ENCODE measurements around the gene UBAP2L. TPM values are rescaled to one million over a fixed set of nuclear protein-coding genes. Genes with fewer than 3 reads are reported as not detected.

The UBAP2L gene
- total RNA-seq, 2 experiments from 2014 or later = 183 to 195 TPM

DNA sequence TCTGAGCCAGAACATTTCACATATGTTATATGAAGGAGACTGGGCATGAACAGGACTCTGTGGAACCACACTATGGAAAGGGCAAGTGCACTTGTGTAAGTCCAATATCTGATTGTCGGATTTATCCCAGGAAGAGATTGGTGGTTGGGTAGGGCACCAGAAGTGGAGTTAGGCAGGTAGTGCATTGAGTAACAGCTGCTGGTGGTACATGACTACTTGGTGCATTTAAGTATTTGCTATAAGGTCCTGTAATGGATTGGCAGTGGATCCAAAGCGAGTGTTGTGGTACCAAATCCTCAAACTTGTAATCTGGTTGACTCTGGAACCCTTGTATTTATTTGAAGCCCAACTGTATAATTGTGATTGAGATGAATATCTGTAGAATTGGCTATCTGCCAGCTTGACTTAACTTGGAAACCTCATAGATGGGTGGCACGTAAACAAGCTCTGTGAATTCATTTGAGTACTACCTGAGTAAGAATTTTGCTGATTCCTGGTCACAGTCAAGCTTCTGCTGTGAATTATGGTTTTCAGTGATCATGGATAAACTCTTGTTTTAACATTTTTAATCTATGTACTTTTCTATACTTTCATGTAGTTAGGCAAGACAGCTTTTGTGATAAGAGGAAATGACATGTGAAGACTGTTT is 21.1 kb downstream of the UBAP2L start:
- no peaks in the 10 kb centered on the region for H3K9me3 Mint-ChIP-seq
- ChIA-PET POLR2A (interaction anchor here (1.5 kb wide), 1 partner anchor 19 kb away, joined by 5 read pairs; no protein-coding TSS in a partner anchor), CTCF (interaction anchor here (0.6 to 1.1 kb wide), 3 partner anchors 19 to 57 kb away, joined by 3 read pairs; partner anchors contain the start of gene HAX1)
- intact Hi-C loops (cut with micrococcal nuclease) = no loop called here
- H3K4me3 Mint-ChIP-seq = no peak overlapping the region
- H3K4me1 Mint-ChIP-seq (ENCODE audit: low read depth) = peaks cover 32% of the 10 kb centered on the region
- peaks cover 69% of the 10 kb centered on the region for H3K36me3 Mint-ChIP-seq (ENCODE audit: low read depth)
- no peak for DNase-seq
- no peaks in the 10 kb centered on the region for H3K27me3 Mint-ChIP-seq
- H3K27ac Mint-ChIP-seq = peak overlapping the region; percentile 56
- no peak for ATAC-seq
- TF ChIP-seq, protein P1, sequence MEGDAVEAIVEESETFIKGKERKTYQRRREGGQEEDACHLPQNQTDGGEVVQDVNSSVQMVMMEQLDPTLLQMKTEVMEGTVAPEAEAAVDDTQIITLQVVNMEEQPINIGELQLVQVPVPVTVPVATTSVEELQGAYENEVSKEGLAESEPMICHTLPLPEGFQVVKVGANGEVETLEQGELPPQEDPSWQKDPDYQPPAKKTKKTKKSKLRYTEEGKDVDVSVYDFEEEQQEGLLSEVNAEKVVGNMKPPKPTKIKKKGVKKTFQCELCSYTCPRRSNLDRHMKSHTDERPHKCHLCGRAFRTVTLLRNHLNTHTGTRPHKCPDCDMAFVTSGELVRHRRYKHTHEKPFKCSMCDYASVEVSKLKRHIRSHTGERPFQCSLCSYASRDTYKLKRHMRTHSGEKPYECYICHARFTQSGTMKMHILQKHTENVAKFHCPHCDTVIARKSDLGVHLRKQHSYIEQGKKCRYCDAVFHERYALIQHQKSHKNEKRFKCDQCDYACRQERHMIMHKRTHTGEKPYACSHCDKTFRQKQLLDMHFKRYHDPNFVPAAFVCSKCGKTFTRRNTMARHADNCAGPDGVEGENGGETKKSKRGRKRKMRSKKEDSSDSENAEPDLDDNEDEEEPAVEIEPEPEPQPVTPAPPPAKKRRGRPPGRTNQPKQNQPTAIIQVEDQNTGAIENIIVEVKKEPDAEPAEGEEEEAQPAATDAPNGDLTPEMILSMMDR (IDR thresholded peaks at IDR 0.05) = no peak

DNA sequence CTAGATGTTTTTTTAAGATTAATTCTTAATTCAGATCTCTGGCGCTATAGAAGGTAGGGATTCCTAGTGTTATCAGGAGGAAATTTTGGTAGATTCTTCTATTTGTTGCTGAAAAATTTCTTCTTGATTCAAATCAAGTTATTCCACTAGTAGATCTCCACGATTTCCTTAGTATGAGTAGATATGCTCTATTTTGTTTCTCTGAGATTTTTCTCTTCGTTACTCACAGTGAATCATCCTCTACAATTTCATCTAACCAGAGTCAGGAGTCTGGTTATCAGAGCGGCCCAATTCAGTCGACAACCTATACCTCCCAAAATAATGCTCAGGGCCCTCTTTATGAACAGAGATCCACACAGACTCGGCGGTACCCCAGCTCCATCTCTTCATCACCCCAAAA is 32.9 kb downstream of the UBAP2L start:
- Mint-ChIP-seq H3K9me3 (no peaks in the 10 kb centered on the region), H3K36me3 (ENCODE audit: low read depth) (peaks cover 66% of the 10 kb centered on the region), H3K4me3 (no peak overlapping the region), H3K4me1 (ENCODE audit: low read depth) (no peaks in the 10 kb centered on the region), H3K27me3 (no peaks in the 10 kb centered on the region), H3K27ac (peak overlapping the region; percentile 48)
- no peak for DNase-seq
- TF ChIP-seq, protein P1 (IDR thresholded peaks at IDR 0.05) = no peak
- ATAC-seq = no peak
- ChIA-PET POLR2A (no interaction called here), CTCF (interaction anchor here (1.4 kb wide), 1 partner anchor 10 kb away, joined by 3 read pairs; no protein-coding TSS in a partner anchor)
- intact Hi-C loops (cut with micrococcal nuclease) = no loop called here

DNA sequence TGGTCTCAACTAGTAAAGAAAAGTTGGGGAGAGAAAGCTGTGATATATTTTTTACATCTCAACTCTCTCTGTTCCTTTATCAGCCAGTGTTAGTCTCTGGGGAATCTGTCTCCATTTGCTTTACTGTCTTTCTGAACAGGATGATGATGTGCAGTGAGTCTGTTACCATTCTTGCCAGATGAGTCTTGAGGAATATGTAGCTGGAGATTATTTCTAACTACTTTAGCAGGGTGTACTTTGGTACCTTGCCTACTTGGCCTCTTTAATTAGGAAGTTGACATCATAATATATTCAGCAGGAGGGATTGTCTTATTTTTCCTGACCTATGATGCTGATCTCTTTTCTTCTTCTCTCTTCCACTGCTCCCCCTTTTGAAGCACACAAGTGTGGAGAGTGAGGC is 35.9 kb downstream of the UBAP2L start:
- Mint-ChIP-seq H3K4me3 (no peak overlapping the region), H3K36me3 (ENCODE audit: low read depth) (peaks cover 66% of the 10 kb centered on the region), H3K4me1 (ENCODE audit: low read depth) (peaks cover 2% of the 10 kb centered on the region), H3K27ac (peak overlapping the region; percentile 23), H3K9me3 (no peaks in the 10 kb centered on the region), H3K27me3 (no peaks in the 10 kb centered on the region)
- CTCF ChIA-PET = interaction anchor here (1.4 to 4.3 kb wide), 4 partner anchors 9 to 78 kb away, joined by 4 to 20 read pairs (median 5); partner anchors contain the start of gene HAX1
- ATAC-seq (no peak), DNase-seq (no peak)
- TF ChIP-seq, protein P1 (IDR thresholded peaks at IDR 0.05) = no peak
- intact Hi-C loops (cut with micrococcal nuclease) = no loop called here
- POLR2A ChIA-PET = interaction anchor here (0.8 to 1.3 kb wide), 5 partner anchors 12 to 79 kb away, joined by 3 read pairs; no protein-coding TSS in a partner anchor

DNA sequence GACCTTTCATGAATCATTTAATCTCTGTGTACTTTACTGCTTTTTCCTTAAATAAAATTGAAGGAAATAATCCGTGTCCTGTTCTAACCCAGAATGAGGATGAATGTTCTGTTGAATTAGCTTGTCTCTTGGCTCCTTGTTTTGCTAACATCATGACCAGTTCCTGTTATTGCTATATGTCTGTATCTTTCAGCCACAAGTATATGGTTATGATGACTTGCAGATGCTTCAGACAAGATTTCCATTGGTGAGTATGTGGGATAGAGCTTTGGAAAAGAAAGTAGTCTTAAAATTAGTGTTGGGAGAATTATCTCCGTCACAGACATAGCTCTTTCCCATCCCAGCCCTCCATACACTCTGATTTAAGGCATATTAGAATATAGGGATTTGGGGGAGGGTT is 38.0 kb downstream of the UBAP2L start:
- intact Hi-C loops (cut with micrococcal nuclease) = no loop called here
- no peak for ATAC-seq

More for the DNA sequence above, 38.0 kb downstream of the UBAP2L start:
- CTCF ChIA-PET = interaction anchor here (1.0 to 4.3 kb wide), 8 partner anchors 12 to 288 kb away, joined by 3 to 20 read pairs (median 3); partner anchors contain the start of gene HAX1
- TF ChIP-seq, protein P1 (IDR thresholded peaks at IDR 0.05) = no peak
- peaks cover 79% of the 10 kb centered on the region for H3K36me3 Mint-ChIP-seq (ENCODE audit: low read depth)
- peak overlapping the region; percentile 60 for H3K27ac Mint-ChIP-seq
- no peaks in the 10 kb centered on the region for H3K27me3 Mint-ChIP-seq
- peaks cover 22% of the 10 kb centered on the region for H3K4me1 Mint-ChIP-seq (ENCODE audit: low read depth)
- no peaks in the 10 kb centered on the region for H3K9me3 Mint-ChIP-seq
- no peak for DNase-seq
- POLR2A ChIA-PET = interaction anchor here (1.2 to 1.8 kb wide), 3 partner anchors 12 to 37 kb away, joined by 3 to 6 read pairs (median 3); no protein-coding TSS in a partner anchor
- H3K4me3 Mint-ChIP-seq = no peak overlapping the region

Data from activated CD8-positive, alpha-beta T cell treated with anti-CD3 and anti-CD28 coated beads for 36 hours (primary cell).